ENCODE data around the gene PRKCB.

- peak; percentile 79 to 85 (median 81) for TF ChIP-seq CTCF (optimal IDR thresholded peaks at IDR 0.05 in 1 of 3, IDR thresholded peaks at IDR 0.05 in 1 of 3, conservative IDR thresholded peaks at IDR 0.05 in 1 of 3; ENCODE audit: extremely low read depth in 1 of 3, insufficient read depth in 2 of 3, low read length in 3 of 3)
- no peak for TF ChIP-seq EZH2 (IDR thresholded peaks at IDR 0.05; ENCODE audit: low read length)
Measured at GRCh38 chr16:24010440-24011089, 174.8 kb downstream of the PRKCB start.

Measured in keratinocyte (primary cell).